A549 (cell line): ENCODE results near the gene NR2F1. TPM values are rescaled to one million over a fixed set of nuclear protein-coding genes. Genes with fewer than 3 reads are reported as not detected.

Experiments
- ATAC-seq, 2 experiments: fragments of 200-7000 bp in 1 of 2; fragments of >200 bp in 1 of 2; cut with Nextera tagmentation in 1 of 2; cut with Tn5 transposase in 1 of 2; 3 replicates each; pipeline versions ENCODE4 v1.8.0 to v1.9.1; 2018 to 2020; ENCODE audit warnings: mild to moderate bottlenecking in 1 of 2, moderate library complexity in 1 of 2
- CTCF ChIA-PET: fragments of 300-600 bp; sonication (Branson Sonifier 250); formaldehyde crosslinking; extraction: SDS; loops from one replicate; lab custom pipeline; 2021; ENCODE audit warnings: antibody characterized with exemption, inconsistent platforms; lab: Yijun Ruan, JAX
- POLR2A ChIA-PET: fragments of 350-600 bp; formaldehyde crosslinking; extraction: SDS; loops from one replicate; lab custom pipeline; 2021; ENCODE audit warnings: antibody characterized with exemption, inconsistent platforms; lab: Yijun Ruan, JAX
- DNase-seq, 2 experiments: peaks; one replicate each; pipeline versions ENCODE4 v3.0.0 to v3.0.0-alpha.2; 2011 to 2016; ENCODE audit warnings: low read depth in 1 of 2, low spot score in 1 of 2
- FAIRE-seq: peaks from 2 replicates; lab custom pipeline; 2011; peaks lifted over from hg19 to GRCh38; lab: Jason Lieb, UNC
- H3K27ac ChIP-seq, 2 experiments: fragments of >200 bp; sonication (Bioruptor Twin); formaldehyde crosslinking; 3 replicates each; pipeline ENCODE4 v1.5.1; 2016 to 2017
- H3K4me1 ChIP-seq: fragments of >200 bp; sonication (Bioruptor Twin); formaldehyde crosslinking; 3 replicates; pipeline ENCODE4 v1.6.1; 2016
- H3K4me2 ChIP-seq: fragments of >200 bp; sonication (Bioruptor Twin); formaldehyde crosslinking; 3 replicates; pipeline ENCODE4 v1.6.1; 2016
- H3K4me3 ChIP-seq: fragments of >200 bp; sonication (Bioruptor Twin); formaldehyde crosslinking; 3 replicates; pipeline ENCODE4 v1.5.1; 2016
- H3K9me3 ChIP-seq: fragments of >200 bp; sonication (Bioruptor Twin); formaldehyde crosslinking; 3 replicates; pipeline ENCODE4 v1.6.1; 2016
- CBX2 ChIP-seq: fragments of 200-600 bp; sonication (generic); IDR thresholded peaks from 2 replicates; pipeline ENCODE4 v1.6.1; 2016; ENCODE audit warnings: low read depth, mild to moderate bottlenecking, borderline replicate concordance
- CBX8 ChIP-seq: fragments of 200-600 bp; sonication (generic); IDR thresholded peaks from 2 replicates; pipeline ENCODE4 v1.6.1; 2016
- CHD2 ChIP-seq: fragments of 150-350 bp; IDR thresholded peaks from 2 replicates; pipeline ENCODE4 v1.6.1; 2014; ENCODE audit warnings: low read length; ENCODE audit not compliant: partially characterized antibody
- FOSB ChIP-seq: fragments of 250-450 bp; sonication (Bioruptor Pico); IDR thresholded peaks from 2 replicates; pipeline ENCODE4 v1.5.0; 2020; ENCODE audit warnings: mild to moderate bottlenecking, moderate library complexity
- HEYL ChIP-seq: fragments of 250-450 bp; sonication (Bioruptor Pico); IDR thresholded peaks from 2 replicates; pipeline ENCODE4 v1.8.0; 2021; ENCODE audit warnings: mild to moderate bottlenecking, moderate library complexity
- MAFK ChIP-seq: fragments of 450-650 bp; IDR thresholded peaks from 2 replicates; pipeline ENCODE4 v1.6.1; 2014; ENCODE audit not compliant: partially characterized antibody
- NFE2L2 ChIP-seq: fragments of 150-350 bp; conservative IDR thresholded peaks from 2 replicates; pipeline ENCODE4 v1.6.1; 2014; ENCODE audit warnings: low read length
- WGBS: methylation state at CpG from one replicate; pipeline ENCODE4 v1.1.6; 2017; ENCODE audit errors: missing lambda C conversion rate; 5-methylcytosine and 5-hydroxymethylcytosine counted together
- polyA plus RNA-seq, 4 experiments: library from polyadenylated mRNA; depleted of rRNA in 3 of 4; stranded (reverse); fragments of >200 nt; fragmentation: RNase III in 1 of 4; extraction: RNeasy Plus Mini Kit Qiagen cat#74134 plus additional on column Dnase treatment in 1 of 4; gene quantifications; 2 replicates in 3 of 4; 3 replicates in 1 of 4; pipeline ENCODE4 v1.2.3, GENCODE V29; 2011 to 2017
- TF ChIP-seq, protein P1 (sequence below): IDR thresholded peaks from 2 replicates; pipeline ENCODE4 v1.6.1; 2012; ENCODE audit warnings: low read depth, borderline replicate concordance
- TF ChIP-seq, protein P2 (sequence below): fragments of 200-600 bp; sonication (generic); IDR thresholded peaks from 2 replicates; pipeline ENCODE4 v1.6.1; 2016; ENCODE audit warnings: antibody characterized with exemption, mild to moderate bottlenecking, moderate library complexity
- TF ChIP-seq, protein P3 (sequence below): fragments of >200 bp; sonication (Bioruptor Twin); formaldehyde crosslinking; IDR thresholded peaks from 3 replicates; pipeline ENCODE4 v1.5.1; 2016
- TF ChIP-seq, protein P4 (sequence below): fragments of 250-450 bp; sonication (Bioruptor Pico); IDR thresholded peaks from 2 replicates; pipeline ENCODE4 v1.5.0; 2021; ENCODE audit warnings: mild to moderate bottlenecking, moderate library complexity, borderline replicate concordance
- TF ChIP-seq, protein P5 (sequence below): fragments of 450-650 bp; IDR thresholded peaks from 2 replicates; pipeline ENCODE4 v1.6.1; 2014; ENCODE audit warnings: antibody characterized with exemption

The NR2F1 gene
- polyA plus RNA-seq, 2 of the 4 experiments (the other 2 are of a cell fraction) = 5.0 to 5.2 TPM

DNA sequence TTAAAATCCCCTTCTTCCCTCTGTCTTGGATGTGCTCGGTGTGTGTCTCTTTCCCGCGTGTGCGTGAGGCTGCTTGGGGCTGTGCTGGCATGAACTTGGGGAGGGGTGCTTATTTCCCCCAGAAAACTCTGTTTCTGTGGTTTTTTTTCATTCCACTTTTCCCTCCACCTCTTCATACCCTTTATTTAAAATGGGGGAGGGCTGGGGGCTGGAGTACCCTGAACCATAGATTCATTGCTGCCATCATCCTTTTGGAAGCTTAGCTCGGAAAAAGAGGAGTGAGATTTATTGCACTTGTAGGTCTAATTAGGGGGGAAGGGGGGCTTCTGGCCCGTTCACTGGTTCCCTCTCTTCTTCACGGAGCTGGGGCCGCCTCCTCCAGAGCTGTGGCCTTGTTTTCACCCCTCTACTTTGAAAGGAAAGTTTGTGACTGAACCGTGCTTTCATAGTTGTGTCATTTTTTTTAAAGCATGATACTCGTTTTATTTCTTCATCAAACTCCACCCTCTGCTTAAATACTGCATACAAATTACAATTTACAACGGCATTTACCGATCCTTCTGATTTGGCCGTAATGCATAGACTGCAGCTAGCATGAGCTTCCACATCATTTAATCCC lies 2.9 kb downstream of the NR2F1 start:
- DNase-seq = no peak
- 28% methylated on average over 13 of the region's 13 CpGs for WGBS
- CTCF ChIA-PET = interaction anchor here (1.0 to 1.4 kb wide), 3 partner anchors 12 to 217 kb away, joined by 3 to 4 read pairs (median 3); no protein-coding TSS in a partner anchor

More for the DNA sequence above, 2.9 kb downstream of the NR2F1 start:
- POLR2A ChIA-PET = interaction anchor here (1.3 kb wide), 1 partner anchor 35 kb away, joined by 6 read pairs; no protein-coding TSS in a partner anchor
- TF ChIP-seq, protein P1, sequence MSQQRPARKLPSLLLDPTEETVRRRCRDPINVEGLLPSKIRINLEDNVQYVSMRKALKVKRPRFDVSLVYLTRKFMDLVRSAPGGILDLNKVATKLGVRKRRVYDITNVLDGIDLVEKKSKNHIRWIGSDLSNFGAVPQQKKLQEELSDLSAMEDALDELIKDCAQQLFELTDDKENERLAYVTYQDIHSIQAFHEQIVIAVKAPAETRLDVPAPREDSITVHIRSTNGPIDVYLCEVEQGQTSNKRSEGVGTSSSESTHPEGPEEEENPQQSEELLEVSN = no peak
- TF ChIP-seq MAFK (no peak), CBX8 (no peak), CBX2 (no peak), FOSB (CRISPR knock-in tag) (no peak), CHD2 (no peak), NFE2L2 (no peak), HEYL (CRISPR knock-in tag) (no peak)
- TF ChIP-seq, protein P2, sequence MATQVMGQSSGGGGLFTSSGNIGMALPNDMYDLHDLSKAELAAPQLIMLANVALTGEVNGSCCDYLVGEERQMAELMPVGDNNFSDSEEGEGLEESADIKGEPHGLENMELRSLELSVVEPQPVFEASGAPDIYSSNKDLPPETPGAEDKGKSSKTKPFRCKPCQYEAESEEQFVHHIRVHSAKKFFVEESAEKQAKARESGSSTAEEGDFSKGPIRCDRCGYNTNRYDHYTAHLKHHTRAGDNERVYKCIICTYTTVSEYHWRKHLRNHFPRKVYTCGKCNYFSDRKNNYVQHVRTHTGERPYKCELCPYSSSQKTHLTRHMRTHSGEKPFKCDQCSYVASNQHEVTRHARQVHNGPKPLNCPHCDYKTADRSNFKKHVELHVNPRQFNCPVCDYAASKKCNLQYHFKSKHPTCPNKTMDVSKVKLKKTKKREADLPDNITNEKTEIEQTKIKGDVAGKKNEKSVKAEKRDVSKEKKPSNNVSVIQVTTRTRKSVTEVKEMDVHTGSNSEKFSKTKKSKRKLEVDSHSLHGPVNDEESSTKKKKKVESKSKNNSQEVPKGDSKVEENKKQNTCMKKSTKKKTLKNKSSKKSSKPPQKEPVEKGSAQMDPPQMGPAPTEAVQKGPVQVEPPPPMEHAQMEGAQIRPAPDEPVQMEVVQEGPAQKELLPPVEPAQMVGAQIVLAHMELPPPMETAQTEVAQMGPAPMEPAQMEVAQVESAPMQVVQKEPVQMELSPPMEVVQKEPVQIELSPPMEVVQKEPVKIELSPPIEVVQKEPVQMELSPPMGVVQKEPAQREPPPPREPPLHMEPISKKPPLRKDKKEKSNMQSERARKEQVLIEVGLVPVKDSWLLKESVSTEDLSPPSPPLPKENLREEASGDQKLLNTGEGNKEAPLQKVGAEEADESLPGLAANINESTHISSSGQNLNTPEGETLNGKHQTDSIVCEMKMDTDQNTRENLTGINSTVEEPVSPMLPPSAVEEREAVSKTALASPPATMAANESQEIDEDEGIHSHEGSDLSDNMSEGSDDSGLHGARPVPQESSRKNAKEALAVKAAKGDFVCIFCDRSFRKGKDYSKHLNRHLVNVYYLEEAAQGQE = no peak
- TF ChIP-seq, protein P3, sequence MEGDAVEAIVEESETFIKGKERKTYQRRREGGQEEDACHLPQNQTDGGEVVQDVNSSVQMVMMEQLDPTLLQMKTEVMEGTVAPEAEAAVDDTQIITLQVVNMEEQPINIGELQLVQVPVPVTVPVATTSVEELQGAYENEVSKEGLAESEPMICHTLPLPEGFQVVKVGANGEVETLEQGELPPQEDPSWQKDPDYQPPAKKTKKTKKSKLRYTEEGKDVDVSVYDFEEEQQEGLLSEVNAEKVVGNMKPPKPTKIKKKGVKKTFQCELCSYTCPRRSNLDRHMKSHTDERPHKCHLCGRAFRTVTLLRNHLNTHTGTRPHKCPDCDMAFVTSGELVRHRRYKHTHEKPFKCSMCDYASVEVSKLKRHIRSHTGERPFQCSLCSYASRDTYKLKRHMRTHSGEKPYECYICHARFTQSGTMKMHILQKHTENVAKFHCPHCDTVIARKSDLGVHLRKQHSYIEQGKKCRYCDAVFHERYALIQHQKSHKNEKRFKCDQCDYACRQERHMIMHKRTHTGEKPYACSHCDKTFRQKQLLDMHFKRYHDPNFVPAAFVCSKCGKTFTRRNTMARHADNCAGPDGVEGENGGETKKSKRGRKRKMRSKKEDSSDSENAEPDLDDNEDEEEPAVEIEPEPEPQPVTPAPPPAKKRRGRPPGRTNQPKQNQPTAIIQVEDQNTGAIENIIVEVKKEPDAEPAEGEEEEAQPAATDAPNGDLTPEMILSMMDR = no peak
- TF ChIP-seq, protein P4, sequence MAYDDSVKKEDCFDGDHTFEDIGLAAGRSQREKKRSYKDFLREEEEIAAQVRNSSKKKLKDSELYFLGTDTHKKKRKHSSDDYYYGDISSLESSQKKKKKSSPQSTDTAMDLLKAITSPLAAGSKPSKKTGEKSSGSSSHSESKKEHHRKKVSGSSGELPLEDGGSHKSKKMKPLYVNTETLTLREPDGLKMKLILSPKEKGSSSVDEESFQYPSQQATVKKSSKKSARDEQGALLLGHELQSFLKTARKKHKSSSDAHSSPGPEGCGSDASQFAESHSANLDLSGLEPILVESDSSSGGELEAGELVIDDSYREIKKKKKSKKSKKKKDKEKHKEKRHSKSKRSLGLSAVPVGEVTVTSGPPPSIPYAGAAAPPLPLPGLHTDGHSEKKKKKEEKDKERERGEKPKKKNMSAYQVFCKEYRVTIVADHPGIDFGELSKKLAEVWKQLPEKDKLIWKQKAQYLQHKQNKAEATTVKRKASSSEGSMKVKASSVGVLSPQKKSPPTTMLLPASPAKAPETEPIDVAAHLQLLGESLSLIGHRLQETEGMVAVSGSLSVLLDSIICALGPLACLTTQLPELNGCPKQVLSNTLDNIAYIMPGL (CRISPR knock-in tag) = no peak
- TF ChIP-seq, protein P5, sequence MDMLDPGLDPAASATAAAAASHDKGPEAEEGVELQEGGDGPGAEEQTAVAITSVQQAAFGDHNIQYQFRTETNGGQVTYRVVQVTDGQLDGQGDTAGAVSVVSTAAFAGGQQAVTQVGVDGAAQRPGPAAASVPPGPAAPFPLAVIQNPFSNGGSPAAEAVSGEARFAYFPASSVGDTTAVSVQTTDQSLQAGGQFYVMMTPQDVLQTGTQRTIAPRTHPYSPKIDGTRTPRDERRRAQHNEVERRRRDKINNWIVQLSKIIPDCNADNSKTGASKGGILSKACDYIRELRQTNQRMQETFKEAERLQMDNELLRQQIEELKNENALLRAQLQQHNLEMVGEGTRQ = no peak
- TF ChIP-seq, all 56 proteins: peak for 0
- no peak for ATAC-seq
- 0 out of 3 replicates have a peak, but pooled peaks cover 2% of the 10 kb centered on the region for H3K4me1 ChIP-seq
- no peaks in the 10 kb centered on the region for H3K9me3 ChIP-seq
- peak overlapping the region; percentile 87 to 94 for H3K27ac ChIP-seq
- H3K4me3 ChIP-seq = peak overlapping the region; percentile 78
- H3K4me2 ChIP-seq = peak overlapping the region; percentile 99
- no peak for FAIRE-seq
